ENCODE measurements around the gene CDK2. TPM values are rescaled to one million over a fixed set of nuclear protein-coding genes. Genes with fewer than 3 reads are reported as not detected.

CDK2 gene
- total and polyA plus RNA-seq, 9 of the 15 experiments (the other 6 are each of a cell fraction or from before 2014, with no cell fraction given) = 17.4 to 213 (median 109) TPM

DNA sequence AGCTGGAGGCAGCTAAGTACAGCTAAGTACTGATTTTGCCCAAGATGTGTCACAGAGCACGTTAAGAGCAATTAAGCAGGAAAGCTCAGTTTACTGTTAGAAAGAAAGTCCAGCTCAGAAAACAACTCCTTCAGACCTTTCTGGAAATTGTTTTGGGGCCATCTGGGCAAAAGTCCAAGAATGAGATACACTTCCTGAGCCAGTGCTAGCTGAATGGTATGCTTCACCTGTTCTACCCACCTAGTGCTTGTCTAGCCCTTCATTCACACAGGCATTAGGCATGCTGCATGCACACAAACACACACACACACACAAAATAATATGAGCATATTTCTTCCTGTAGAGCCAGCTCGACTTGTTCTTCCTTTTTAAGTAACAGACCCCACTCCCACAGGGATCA lies 47.6 kb downstream of the CDK2 start:
- TF ChIP-seq NFIC (IDR thresholded peaks at IDR 0.05) = peak; percentile 59
- TF ChIP-seq, protein P1, sequence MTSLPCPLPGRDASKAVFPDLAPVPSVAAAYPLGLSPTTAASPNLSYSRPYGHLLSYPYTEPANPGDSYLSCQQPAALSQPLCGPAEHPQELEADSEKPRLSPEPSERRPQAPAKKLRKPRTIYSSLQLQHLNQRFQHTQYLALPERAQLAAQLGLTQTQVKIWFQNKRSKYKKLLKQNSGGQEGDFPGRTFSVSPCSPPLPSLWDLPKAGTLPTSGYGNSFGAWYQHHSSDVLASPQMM (CRISPR knock-in tag; IDR thresholded peaks at IDR 0.05) = no peak
- in situ Hi-C loops (cut with MboI) (no loop called here), intact Hi-C loops (cut with micrococcal nuclease) (no loop called here)
- no peak overlapping the region for H2AFZ ChIP-seq (ENCODE audit: low read depth, low read length)
- BruUV-seq (replicated peaks) = no TSS peak
- H3K9me3 ChIP-seq (replicated peaks; ENCODE audit: control insufficient read depth, insufficient read depth, low read depth, low read length) = no peaks in the 10 kb centered on the region
- 18% methylated on average over 2 of the region's 2 CpGs for WGBS (ENCODE audit: insufficient coverage, low coverage, missing lambda C conversion rate)
- POLR2A ChIA-PET = interaction anchor here (1.0 to 1.5 kb wide), 3 partner anchors 14 to 18 kb away, joined by 3 to 5 read pairs (median 4); partner anchors contain the start of gene SUOX
- no peak overlapping the region for H3K4me3 ChIP-seq
- FAIRE-seq (peak; percentile 54), ATAC-seq (no peak), DNase-seq (ENCODE audit: extremely low read depth in 1 of 4, low spot score in 3 of 4) (no peak)
- H3K27me3 ChIP-seq (ENCODE audit: control insufficient read depth in 2 of 2, insufficient read depth in 2 of 2, low read length in 2 of 2) = no peaks in the 10 kb centered on the region
- H3K9me1 ChIP-seq (ENCODE audit: control insufficient read depth, insufficient read depth, low read length) = no peaks in the 10 kb centered on the region
- no peak overlapping the region for H3K4me2 ChIP-seq (ENCODE audit: insufficient read depth, low read length)
- peaks cover 0 to 38% of the 10 kb centered on the region in 2 experiments; a peak in 3 of 5 replicates for H3K4me1 ChIP-seq (replicated peaks in 1 of 2; ENCODE audit: control insufficient read depth in 2 of 2, insufficient read depth in 2 of 2, low read length in 2 of 2)
- H4K20me1 ChIP-seq (replicated peaks; ENCODE audit: control insufficient read depth, insufficient read depth, low read length) = no peaks in the 10 kb centered on the region
- H3K27ac ChIP-seq (ENCODE audit: extremely low read depth, low read depth, low read length) = no peak overlapping the region
- H3K36me3 ChIP-seq (ENCODE audit: control insufficient read depth, insufficient read depth, low read length) = no peaks in the 10 kb centered on the region
- H3K79me2 ChIP-seq (ENCODE audit: control insufficient read depth, insufficient read depth, low read length) = peaks cover 1% of the 10 kb centered on the region; the same call in 1 of the 3 replicates
- H3K9ac ChIP-seq (ENCODE audit: insufficient read depth in 1 of 2, low read depth in 2 of 2, low read length in 2 of 2) = no peak overlapping the region
- CTCF ChIA-PET (ENCODE audit: low intra/inter-chr PET ratio) = interaction anchor here (0.6 kb wide), 1 partner anchor 20 kb away, joined by 4 read pairs; no protein-coding TSS in a partner anchor

DNA sequence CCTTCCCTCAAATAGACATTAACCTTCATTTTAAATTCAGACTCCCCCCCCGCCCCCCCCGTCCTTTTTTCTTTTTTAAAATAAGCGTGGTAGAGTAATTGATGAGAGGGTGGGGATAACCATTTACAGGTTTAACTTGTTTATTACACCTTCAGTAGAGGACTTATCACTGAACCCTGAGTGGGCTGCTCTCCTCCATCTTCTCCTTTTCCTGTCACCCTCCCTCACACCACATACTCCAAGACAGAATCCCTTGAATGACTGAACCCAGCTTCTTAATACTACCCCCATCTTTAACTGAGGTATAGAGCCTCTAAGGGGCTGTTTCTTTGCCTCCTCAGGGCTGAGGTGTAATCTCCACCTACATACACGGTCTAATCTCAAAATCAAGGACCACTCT lies 50.6 kb downstream of the CDK2 start:
- H3K4me1 ChIP-seq (replicated peaks in 1 of 2; ENCODE audit: control insufficient read depth in 2 of 2, insufficient read depth in 2 of 2, low read length in 2 of 2) = peaks cover 19 to 31% of the 10 kb centered on the region in 2 experiments
- no peak overlapping the region for H3K27ac ChIP-seq (ENCODE audit: extremely low read depth, low read depth, low read length)
- H3K27me3 ChIP-seq (ENCODE audit: control insufficient read depth in 2 of 2, insufficient read depth in 2 of 2, low read length in 2 of 2) = no peaks in the 10 kb centered on the region
- no peak overlapping the region for H3K4me3 ChIP-seq
- in situ Hi-C loops (cut with MboI) (no loop called here), intact Hi-C loops (cut with micrococcal nuclease) (no loop called here)
- H3K9ac ChIP-seq (ENCODE audit: insufficient read depth in 1 of 2, low read depth in 2 of 2, low read length in 2 of 2) = no peak overlapping the region
- no peaks in the 10 kb centered on the region for H4K20me1 ChIP-seq (replicated peaks; ENCODE audit: control insufficient read depth, insufficient read depth, low read length)
- H3K4me2 ChIP-seq (ENCODE audit: insufficient read depth, low read length) = no peak overlapping the region
- no peak overlapping the region for H2AFZ ChIP-seq (ENCODE audit: low read depth, low read length)
- DNase-seq (ENCODE audit: extremely low read depth in 1 of 4, low spot score in 3 of 4) (no peak), ATAC-seq (no peak), FAIRE-seq (no peak)
- no TSS peak for BruUV-seq (replicated peaks)
- 33% methylated on average over 2 of the region's 4 CpGs for WGBS (ENCODE audit: insufficient coverage, low coverage, missing lambda C conversion rate)
- no peaks in the 10 kb centered on the region for H3K9me1 ChIP-seq (ENCODE audit: control insufficient read depth, insufficient read depth, low read length)
- peaks cover 30% of the 10 kb centered on the region for H3K79me2 ChIP-seq (ENCODE audit: control insufficient read depth, insufficient read depth, low read length)
- no peaks in the 10 kb centered on the region for H3K36me3 ChIP-seq (ENCODE audit: control insufficient read depth, insufficient read depth, low read length)
- POLR2A ChIA-PET = interaction anchor here (1.0 to 4.0 kb wide), 2 partner anchors 10 to 12 kb away, joined by 4 to 18 read pairs; no protein-coding TSS in a partner anchor
- CTCF ChIA-PET (ENCODE audit: low intra/inter-chr PET ratio) = no interaction called here
- TF ChIP-seq, protein P2, sequence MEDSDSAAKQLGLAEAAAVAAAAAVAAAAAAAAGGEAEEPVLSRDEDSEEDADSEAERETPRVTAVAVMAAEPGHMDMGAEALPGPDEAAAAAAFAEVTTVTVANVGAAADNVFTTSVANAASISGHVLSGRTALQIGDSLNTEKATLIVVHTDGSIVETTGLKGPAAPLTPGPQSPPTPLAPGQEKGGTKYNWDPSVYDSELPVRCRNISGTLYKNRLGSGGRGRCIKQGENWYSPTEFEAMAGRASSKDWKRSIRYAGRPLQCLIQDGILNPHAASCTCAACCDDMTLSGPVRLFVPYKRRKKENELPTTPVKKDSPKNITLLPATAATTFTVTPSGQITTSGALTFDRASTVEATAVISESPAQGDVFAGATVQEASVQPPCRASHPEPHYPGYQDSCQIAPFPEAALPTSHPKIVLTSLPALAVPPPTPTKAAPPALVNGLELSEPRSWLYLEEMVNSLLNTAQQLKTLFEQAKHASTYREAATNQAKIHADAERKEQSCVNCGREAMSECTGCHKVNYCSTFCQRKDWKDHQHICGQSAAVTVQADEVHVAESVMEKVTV (CRISPR knock-in tag; IDR thresholded peaks at IDR 0.05) = no peak
- TF ChIP-seq ZNF431 (CRISPR knock-in tag; IDR thresholded peaks at IDR 0.05) (no peak), CBFA2T3 (IDR thresholded peaks at IDR 0.05) (0 out of 2 replicates have a peak, but pooled peaks have one; percentile 5), SIX5 (IDR thresholded peaks at IDR 0.05; ENCODE audit: borderline replicate concordance in 1 of 2, insufficient read depth in 1 of 2, low read depth in 1 of 2, low read length in 2 of 2) (no peak), SRSF3 (IDR thresholded peaks at IDR 0.05; ENCODE audit: insufficient read depth, low read length) (no peak)
- TF ChIP-seq, protein P3, sequence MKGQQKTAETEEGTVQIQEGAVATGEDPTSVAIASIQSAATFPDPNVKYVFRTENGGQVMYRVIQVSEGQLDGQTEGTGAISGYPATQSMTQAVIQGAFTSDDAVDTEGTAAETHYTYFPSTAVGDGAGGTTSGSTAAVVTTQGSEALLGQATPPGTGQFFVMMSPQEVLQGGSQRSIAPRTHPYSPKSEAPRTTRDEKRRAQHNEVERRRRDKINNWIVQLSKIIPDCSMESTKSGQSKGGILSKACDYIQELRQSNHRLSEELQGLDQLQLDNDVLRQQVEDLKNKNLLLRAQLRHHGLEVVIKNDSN (CRISPR knock-in tag; IDR thresholded peaks at IDR 0.05) = no peak
- TF ChIP-seq, protein P4, sequence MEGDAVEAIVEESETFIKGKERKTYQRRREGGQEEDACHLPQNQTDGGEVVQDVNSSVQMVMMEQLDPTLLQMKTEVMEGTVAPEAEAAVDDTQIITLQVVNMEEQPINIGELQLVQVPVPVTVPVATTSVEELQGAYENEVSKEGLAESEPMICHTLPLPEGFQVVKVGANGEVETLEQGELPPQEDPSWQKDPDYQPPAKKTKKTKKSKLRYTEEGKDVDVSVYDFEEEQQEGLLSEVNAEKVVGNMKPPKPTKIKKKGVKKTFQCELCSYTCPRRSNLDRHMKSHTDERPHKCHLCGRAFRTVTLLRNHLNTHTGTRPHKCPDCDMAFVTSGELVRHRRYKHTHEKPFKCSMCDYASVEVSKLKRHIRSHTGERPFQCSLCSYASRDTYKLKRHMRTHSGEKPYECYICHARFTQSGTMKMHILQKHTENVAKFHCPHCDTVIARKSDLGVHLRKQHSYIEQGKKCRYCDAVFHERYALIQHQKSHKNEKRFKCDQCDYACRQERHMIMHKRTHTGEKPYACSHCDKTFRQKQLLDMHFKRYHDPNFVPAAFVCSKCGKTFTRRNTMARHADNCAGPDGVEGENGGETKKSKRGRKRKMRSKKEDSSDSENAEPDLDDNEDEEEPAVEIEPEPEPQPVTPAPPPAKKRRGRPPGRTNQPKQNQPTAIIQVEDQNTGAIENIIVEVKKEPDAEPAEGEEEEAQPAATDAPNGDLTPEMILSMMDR (IDR thresholded peaks at IDR 0.05 in 2 of 3, conservative IDR thresholded peaks at IDR 0.05 in 1 of 3; ENCODE audit: insufficient read depth in 2 of 3, low read depth in 1 of 3, low read length in 3 of 3) = no peak
- H3K9me3 ChIP-seq (replicated peaks; ENCODE audit: control insufficient read depth, insufficient read depth, low read depth, low read length) = no peaks in the 10 kb centered on the region
